ENCODE measurements around the gene CHN2.

CHN2 gene

DNA sequence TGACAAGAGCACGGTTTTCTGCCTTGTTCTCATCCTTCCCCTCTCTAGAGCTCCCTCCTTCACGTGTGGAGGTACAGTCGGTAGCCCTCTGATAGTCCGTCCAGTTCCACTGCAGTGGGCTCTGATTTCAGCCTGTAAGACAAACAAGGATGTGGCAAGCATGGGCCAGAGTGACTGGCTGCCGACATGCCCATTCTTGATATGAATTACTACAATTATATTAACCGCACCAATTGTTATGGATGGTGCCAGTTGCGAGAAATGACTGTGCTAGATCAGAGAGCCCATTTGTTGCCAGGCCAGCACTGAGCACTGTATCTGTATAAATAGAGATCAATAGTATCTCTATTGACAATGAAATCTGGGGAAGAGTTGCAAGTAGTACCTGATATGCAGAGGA is 146.6 kb downstream of the CHN2 start:
- H3K9me3 ChIP-seq (ENCODE audit: control insufficient read depth in 1 of 2, low read length in 2 of 2): no peaks in the 10 kb centered on the region
- no peak overlapping the region for H3K9ac ChIP-seq (ENCODE audit: low read depth in 1 of 2, low read length in 2 of 2)

DNA sequence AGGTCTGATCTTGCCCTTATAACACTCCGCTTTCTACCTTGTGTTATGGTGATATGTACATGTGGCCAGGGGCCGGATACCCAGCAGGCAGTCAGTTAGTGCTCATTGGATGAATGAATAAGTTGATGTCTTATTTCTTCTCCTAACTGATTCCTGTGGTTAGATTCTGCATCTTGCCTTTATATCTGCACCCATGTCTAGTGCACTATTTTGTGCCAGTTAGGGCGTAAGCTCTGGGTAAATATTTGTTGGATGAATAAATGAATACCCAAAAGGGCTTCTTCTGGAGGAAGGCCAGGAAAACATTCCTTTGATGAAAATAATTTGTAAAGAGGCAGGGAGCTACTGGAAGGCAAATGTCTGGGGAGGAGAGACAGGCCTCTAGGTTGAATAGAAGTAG is 148.2 kb downstream of the CHN2 start:
- no peaks in the 10 kb centered on the region for H3K36me3 ChIP-seq (ENCODE audit: control insufficient read depth in 1 of 2, insufficient read depth in 2 of 2, low read length in 2 of 2)
- peaks cover 0 to 16% of the 10 kb centered on the region in 2 donors for H3K27me3 ChIP-seq (ENCODE audit: control insufficient read depth in 1 of 2, insufficient read depth in 2 of 2, low read length in 2 of 2)
- no peaks in the 10 kb centered on the region for H3K9me3 ChIP-seq (ENCODE audit: control insufficient read depth in 1 of 2, low read length in 2 of 2)
- no peak overlapping the region for H3K9ac ChIP-seq (ENCODE audit: low read depth in 1 of 2, low read length in 2 of 2)
- H3K4me3 ChIP-seq (ENCODE audit: low read depth in 1 of 2, low read length in 2 of 2): no peak overlapping the region
- peaks cover 0 to 2% of the 10 kb centered on the region in 2 donors for H3K4me1 ChIP-seq (ENCODE audit: control insufficient read depth in 1 of 2, insufficient read depth in 2 of 2, low read length in 2 of 2)
- H3K27ac ChIP-seq (ENCODE audit: low read depth, low read length): no peak overlapping the region

More for the DNA sequence above, 146.6 kb downstream of the CHN2 start:
- Histone ChIP-seq H3K4me1 (ENCODE audit: control insufficient read depth in 1 of 2, insufficient read depth in 2 of 2, low read length in 2 of 2) (peaks cover 6 to 12% of the 10 kb centered on the region in 2 donors), H3K36me3 (ENCODE audit: control insufficient read depth in 1 of 2, insufficient read depth in 2 of 2, low read length in 2 of 2) (no peaks in the 10 kb centered on the region), H3K27me3 (ENCODE audit: control insufficient read depth in 1 of 2, insufficient read depth in 2 of 2, low read length in 2 of 2) (peaks cover 0 to 16% of the 10 kb centered on the region in 2 donors), H3K4me3 (ENCODE audit: low read depth in 1 of 2, low read length in 2 of 2) (no peak overlapping the region), H3K27ac (ENCODE audit: low read depth, low read length) (no peak overlapping the region)

DNA sequence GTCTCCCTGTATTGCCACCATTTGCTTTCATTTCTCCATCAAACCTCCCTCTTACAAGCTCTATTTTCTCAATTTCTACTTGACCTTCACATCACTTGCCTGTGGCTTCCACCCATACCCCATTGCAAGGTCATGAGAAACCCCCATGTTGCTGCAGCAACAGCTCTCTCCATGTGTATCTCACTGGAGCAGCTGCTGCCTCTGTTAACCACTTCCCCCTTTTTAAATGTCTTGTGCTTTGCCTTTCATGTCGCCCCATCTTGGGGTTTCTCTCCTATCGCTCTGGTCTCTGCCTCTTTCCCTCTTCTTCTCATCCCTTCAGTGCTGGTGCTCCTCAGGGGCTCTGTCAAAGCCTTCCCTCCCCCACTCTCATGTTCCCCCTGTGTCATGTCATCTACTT is 148.8 kb downstream of the CHN2 start:
- no peaks in the 10 kb centered on the region for H3K4me1 ChIP-seq (ENCODE audit: control insufficient read depth in 1 of 2, insufficient read depth in 2 of 2, low read length in 2 of 2)
- no peak overlapping the region for H3K9ac ChIP-seq (ENCODE audit: low read depth in 1 of 2, low read length in 2 of 2)
- peaks cover 0 to 16% of the 10 kb centered on the region in 2 donors for H3K27me3 ChIP-seq (ENCODE audit: control insufficient read depth in 1 of 2, insufficient read depth in 2 of 2, low read length in 2 of 2)
- no peak overlapping the region for H3K4me3 ChIP-seq (ENCODE audit: low read depth in 1 of 2, low read length in 2 of 2)
- no peak overlapping the region for H3K27ac ChIP-seq (ENCODE audit: low read depth, low read length)
- no peaks in the 10 kb centered on the region for H3K36me3 ChIP-seq (ENCODE audit: control insufficient read depth in 1 of 2, insufficient read depth in 2 of 2, low read length in 2 of 2)
- no peaks in the 10 kb centered on the region for H3K9me3 ChIP-seq (ENCODE audit: control insufficient read depth in 1 of 2, low read length in 2 of 2)

DNA sequence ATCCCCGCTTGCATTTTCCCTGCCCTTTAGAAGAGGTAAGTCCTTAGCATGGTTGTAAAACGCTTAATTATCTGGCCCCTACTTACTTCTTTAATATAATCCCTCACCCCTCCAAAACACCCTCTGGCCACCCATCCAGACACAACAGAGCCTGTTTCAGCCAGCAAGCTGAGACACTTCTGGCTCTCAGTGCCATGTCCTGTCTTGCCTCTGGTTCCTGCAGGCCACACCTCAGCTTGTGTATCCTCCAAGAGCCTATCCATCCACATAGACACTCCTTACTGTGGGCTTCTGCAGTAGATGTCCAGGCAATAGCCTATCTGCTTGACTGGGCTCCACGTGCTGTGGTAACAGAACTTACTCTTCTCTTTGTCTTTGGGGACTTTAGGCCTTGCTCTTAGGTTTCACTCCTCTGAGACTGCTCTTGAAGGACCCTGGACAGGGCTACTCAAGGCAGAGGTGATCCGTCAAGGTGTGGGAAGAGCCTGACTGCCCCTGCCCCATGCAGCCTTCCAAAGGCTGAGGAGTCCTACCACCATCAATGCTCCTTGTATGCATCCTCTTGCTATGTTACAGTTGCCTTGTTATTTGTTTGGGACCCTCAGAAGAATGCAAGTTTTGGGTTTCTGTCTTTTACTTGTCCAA is 149.9 kb downstream of the CHN2 start:
- H3K9ac ChIP-seq (ENCODE audit: low read depth in 1 of 2, low read length in 2 of 2): no peak overlapping the region
- H3K27ac ChIP-seq (ENCODE audit: low read depth, low read length): no peak overlapping the region

DNA sequence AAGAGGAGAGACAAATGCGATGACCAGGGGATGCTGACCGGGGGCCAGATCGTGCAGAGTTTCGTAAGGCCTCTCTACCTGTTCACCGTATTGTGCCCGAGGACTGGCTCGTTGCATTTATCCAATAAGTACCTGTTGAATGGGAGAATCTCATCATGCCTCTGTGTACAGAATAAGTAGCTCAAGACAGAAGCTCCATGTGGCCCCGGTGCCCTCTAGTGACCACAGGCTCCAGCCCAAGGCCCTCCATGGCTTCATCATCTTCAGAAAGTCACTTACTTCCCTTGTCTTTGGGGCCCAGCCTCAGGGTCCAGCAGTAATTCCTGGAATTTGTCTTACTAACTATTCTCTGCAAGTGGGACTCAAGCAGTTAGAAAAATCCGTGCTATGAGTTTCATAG is 151.0 kb downstream of the CHN2 start:
- Histone ChIP-seq H3K27me3 (ENCODE audit: control insufficient read depth in 1 of 2, insufficient read depth in 2 of 2, low read length in 2 of 2) (peaks cover 0 to 19% of the 10 kb centered on the region in 2 donors), H3K9me3 (ENCODE audit: control insufficient read depth in 1 of 2, low read length in 2 of 2) (no peaks in the 10 kb centered on the region), H3K27ac (ENCODE audit: low read depth, low read length) (no peak overlapping the region), H3K9ac (ENCODE audit: low read depth in 1 of 2, low read length in 2 of 2) (no peak overlapping the region), H3K4me3 (ENCODE audit: low read depth in 1 of 2, low read length in 2 of 2) (no peak overlapping the region), H3K36me3 (ENCODE audit: control insufficient read depth in 1 of 2, insufficient read depth in 2 of 2, low read length in 2 of 2) (no peaks in the 10 kb centered on the region), H3K4me1 (ENCODE audit: control insufficient read depth in 1 of 2, insufficient read depth in 2 of 2, low read length in 2 of 2) (peaks cover 4 to 6% of the 10 kb centered on the region in 2 donors)

More for the DNA sequence above, 149.9 kb downstream of the CHN2 start:
- no peak overlapping the region for H3K4me3 ChIP-seq (ENCODE audit: low read depth in 1 of 2, low read length in 2 of 2)
- no peaks in the 10 kb centered on the region for H3K9me3 ChIP-seq (ENCODE audit: control insufficient read depth in 1 of 2, low read length in 2 of 2)
- peaks cover 0 to 16% of the 10 kb centered on the region in 2 donors for H3K27me3 ChIP-seq (ENCODE audit: control insufficient read depth in 1 of 2, insufficient read depth in 2 of 2, low read length in 2 of 2)
- H3K4me1 ChIP-seq (ENCODE audit: control insufficient read depth in 1 of 2, insufficient read depth in 2 of 2, low read length in 2 of 2): peaks cover 4 to 6% of the 10 kb centered on the region in 2 donors
- no peaks in the 10 kb centered on the region for H3K36me3 ChIP-seq (ENCODE audit: control insufficient read depth in 1 of 2, insufficient read depth in 2 of 2, low read length in 2 of 2)

DNA sequence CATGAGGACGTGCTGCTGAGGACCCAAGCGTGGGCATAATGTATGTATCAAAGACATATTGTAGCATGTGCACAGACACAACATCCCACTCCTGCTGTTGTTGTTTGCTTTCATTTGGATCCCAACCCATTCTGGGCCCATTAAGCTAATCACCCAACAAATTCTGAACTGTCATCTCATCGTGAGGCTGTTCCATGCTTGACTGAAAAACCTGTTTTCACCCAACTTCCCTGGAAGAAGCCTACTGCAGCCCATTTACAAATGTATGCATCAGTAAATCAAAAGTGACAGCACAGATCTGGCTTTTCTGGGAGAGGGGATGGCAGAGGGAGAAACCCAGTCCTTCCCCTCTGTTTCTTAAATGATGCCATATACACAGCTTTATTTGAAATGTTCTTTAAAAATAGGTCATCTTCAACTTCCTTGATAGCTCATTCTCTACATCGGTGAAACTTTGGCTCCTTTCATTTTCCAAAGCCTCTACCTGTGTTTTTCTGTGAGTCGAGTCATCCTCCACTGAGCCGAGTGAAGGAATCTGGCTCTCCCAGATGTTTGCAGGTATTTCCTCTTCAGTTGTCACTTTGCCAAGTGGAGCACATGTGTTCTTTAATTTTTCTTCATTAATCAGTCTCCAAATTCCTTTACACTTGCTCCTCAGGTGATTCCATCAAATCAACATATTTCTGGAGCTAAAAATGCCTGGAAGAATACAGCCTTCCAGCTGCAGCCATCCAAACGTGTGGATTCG is 151.8 kb downstream of the CHN2 start:
- H3K4me1 ChIP-seq (ENCODE audit: control insufficient read depth in 1 of 2, insufficient read depth in 2 of 2, low read length in 2 of 2): peaks cover 4 to 6% of the 10 kb centered on the region in 2 donors
- H3K4me3 ChIP-seq (ENCODE audit: low read depth in 1 of 2, low read length in 2 of 2): no peak overlapping the region
- peaks cover 0 to 19% of the 10 kb centered on the region in 2 donors for H3K27me3 ChIP-seq (ENCODE audit: control insufficient read depth in 1 of 2, insufficient read depth in 2 of 2, low read length in 2 of 2)
- H3K9ac ChIP-seq (ENCODE audit: low read depth in 1 of 2, low read length in 2 of 2): no peak overlapping the region
- H3K9me3 ChIP-seq (ENCODE audit: control insufficient read depth in 1 of 2, low read length in 2 of 2): no peaks in the 10 kb centered on the region
- no peak overlapping the region for H3K27ac ChIP-seq (ENCODE audit: low read depth, low read length)
- no peaks in the 10 kb centered on the region for H3K36me3 ChIP-seq (ENCODE audit: control insufficient read depth in 1 of 2, insufficient read depth in 2 of 2, low read length in 2 of 2)

DNA sequence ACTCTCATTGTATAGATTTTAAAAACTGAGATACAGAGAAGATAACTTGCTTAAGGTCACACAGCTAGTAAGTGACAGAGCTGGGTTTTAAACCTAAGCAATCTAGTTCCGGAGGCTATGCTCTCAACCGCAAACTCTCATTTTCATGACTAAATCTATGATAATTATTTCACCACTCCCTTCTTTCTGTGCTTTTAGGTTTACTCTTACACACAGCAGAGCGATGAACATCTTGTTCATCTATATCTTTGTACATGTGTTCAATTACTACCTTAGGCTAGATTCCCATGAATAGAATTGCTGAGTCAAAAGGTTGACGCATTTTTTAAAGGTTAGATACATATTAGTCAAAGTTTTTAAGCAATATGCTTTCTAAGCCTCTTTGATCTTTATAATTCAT is 154.8 kb downstream of the CHN2 start:
- Histone ChIP-seq H3K9me3 (ENCODE audit: control insufficient read depth in 1 of 2, low read length in 2 of 2) (no peaks in the 10 kb centered on the region), H3K4me1 (ENCODE audit: control insufficient read depth in 1 of 2, insufficient read depth in 2 of 2, low read length in 2 of 2) (peaks cover 4 to 6% of the 10 kb centered on the region in 2 donors), H3K27me3 (ENCODE audit: control insufficient read depth in 1 of 2, insufficient read depth in 2 of 2, low read length in 2 of 2) (peaks cover 0 to 12% of the 10 kb centered on the region in 2 donors), H3K9ac (ENCODE audit: low read depth in 1 of 2, low read length in 2 of 2) (no peak overlapping the region), H3K27ac (ENCODE audit: low read depth, low read length) (no peak overlapping the region), H3K36me3 (ENCODE audit: control insufficient read depth in 1 of 2, insufficient read depth in 2 of 2, low read length in 2 of 2) (no peaks in the 10 kb centered on the region), H3K4me3 (ENCODE audit: low read depth in 1 of 2, low read length in 2 of 2) (no peak overlapping the region)

DNA sequence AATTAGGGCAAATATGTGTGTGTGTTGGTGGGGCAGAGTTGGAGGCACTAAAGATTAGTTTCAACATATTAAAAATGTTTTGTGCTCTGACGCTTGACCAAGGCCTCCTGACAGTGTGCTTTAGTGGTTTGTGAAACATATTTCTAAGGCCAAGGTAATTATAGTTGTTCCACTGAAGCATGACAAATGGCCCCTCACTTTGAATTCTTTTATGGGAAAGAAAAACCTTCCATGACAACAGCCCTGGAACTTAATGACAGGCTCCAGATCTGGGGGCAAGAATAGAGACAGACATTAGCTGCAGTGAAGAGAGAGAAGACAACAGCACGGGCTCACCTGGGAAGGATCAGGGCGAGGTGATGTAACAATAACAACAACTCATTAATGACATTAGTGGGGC is 155.8 kb downstream of the CHN2 start:
- no peak overlapping the region for H3K4me3 ChIP-seq (ENCODE audit: low read depth in 1 of 2, low read length in 2 of 2)
- H3K36me3 ChIP-seq (ENCODE audit: control insufficient read depth in 1 of 2, insufficient read depth in 2 of 2, low read length in 2 of 2): no peaks in the 10 kb centered on the region
- H3K9me3 ChIP-seq (ENCODE audit: control insufficient read depth in 1 of 2, low read length in 2 of 2): no peaks in the 10 kb centered on the region
- peaks cover 4 to 6% of the 10 kb centered on the region in 2 donors for H3K4me1 ChIP-seq (ENCODE audit: control insufficient read depth in 1 of 2, insufficient read depth in 2 of 2, low read length in 2 of 2)
- H3K27me3 ChIP-seq (ENCODE audit: control insufficient read depth in 1 of 2, insufficient read depth in 2 of 2, low read length in 2 of 2): peaks cover 0 to 4% of the 10 kb centered on the region in 2 donors
- H3K27ac ChIP-seq (ENCODE audit: low read depth, low read length): no peak overlapping the region
- no peak overlapping the region for H3K9ac ChIP-seq (ENCODE audit: low read depth in 1 of 2, low read length in 2 of 2)

DNA sequence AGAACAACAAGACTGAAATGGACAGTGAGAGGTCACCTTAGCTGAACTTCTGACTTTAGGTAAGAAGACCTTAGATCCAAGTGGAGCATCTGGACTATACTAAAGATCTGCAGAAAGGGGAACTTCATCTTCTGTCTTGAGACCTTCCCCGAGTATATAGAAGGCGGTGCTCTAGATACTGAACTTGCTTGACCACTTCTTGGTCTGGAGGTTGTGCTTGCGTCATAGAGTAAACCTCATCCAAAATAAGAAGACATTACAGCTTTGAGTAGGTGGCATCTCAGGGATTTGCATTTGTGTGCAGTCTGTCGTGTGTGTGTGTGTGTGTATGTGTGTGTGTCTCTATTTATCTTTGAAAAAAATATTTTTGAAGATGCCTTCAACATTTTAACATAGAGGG is 157.5 kb downstream of the CHN2 start:
- Histone ChIP-seq H3K27me3 (ENCODE audit: control insufficient read depth in 1 of 2, insufficient read depth in 2 of 2, low read length in 2 of 2) (peaks cover 0 to 4% of the 10 kb centered on the region in 2 donors), H3K36me3 (ENCODE audit: control insufficient read depth in 1 of 2, insufficient read depth in 2 of 2, low read length in 2 of 2) (no peaks in the 10 kb centered on the region), H3K27ac (ENCODE audit: low read depth, low read length) (no peak overlapping the region), H3K9ac (ENCODE audit: low read depth in 1 of 2, low read length in 2 of 2) (no peak overlapping the region), H3K9me3 (ENCODE audit: control insufficient read depth in 1 of 2, low read length in 2 of 2) (no peaks in the 10 kb centered on the region), H3K4me1 (ENCODE audit: control insufficient read depth in 1 of 2, insufficient read depth in 2 of 2, low read length in 2 of 2) (peaks cover 4 to 6% of the 10 kb centered on the region in 2 donors), H3K4me3 (ENCODE audit: low read depth in 1 of 2, low read length in 2 of 2) (no peak overlapping the region)

DNA sequence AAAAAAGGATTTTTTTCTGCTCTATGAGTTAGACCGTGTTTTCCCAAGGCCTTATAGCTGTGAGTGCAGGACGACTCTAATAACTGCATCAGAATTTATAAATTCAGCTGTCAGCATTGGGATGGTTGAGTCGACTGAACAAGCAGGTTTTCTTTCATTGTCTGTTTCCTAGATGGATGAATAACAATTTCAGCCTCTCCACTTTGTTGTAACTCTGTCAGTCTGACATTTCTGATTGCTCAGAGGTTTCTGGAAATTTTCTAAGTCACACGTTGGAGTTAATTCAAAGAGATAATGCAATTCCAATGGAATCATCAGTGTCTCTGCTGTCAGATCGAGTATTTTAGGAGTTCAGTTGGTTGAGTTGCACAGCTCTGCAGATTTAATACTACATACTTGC is 159.2 kb downstream of the CHN2 start:
- H3K4me3 ChIP-seq (ENCODE audit: low read depth in 1 of 2, low read length in 2 of 2): no peak overlapping the region
- H3K9ac ChIP-seq (ENCODE audit: low read depth in 1 of 2, low read length in 2 of 2): no peak overlapping the region
- H3K27ac ChIP-seq (ENCODE audit: low read depth, low read length): no peak overlapping the region
- peaks cover 0 to 4% of the 10 kb centered on the region in 2 donors for H3K27me3 ChIP-seq (ENCODE audit: control insufficient read depth in 1 of 2, insufficient read depth in 2 of 2, low read length in 2 of 2)
- no peaks in the 10 kb centered on the region for H3K9me3 ChIP-seq (ENCODE audit: control insufficient read depth in 1 of 2, low read length in 2 of 2)
- H3K36me3 ChIP-seq (ENCODE audit: control insufficient read depth in 1 of 2, insufficient read depth in 2 of 2, low read length in 2 of 2): no peaks in the 10 kb centered on the region
- peaks cover 4 to 6% of the 10 kb centered on the region in 2 donors for H3K4me1 ChIP-seq (ENCODE audit: control insufficient read depth in 1 of 2, insufficient read depth in 2 of 2, low read length in 2 of 2)
